ENCODE measurements around the gene USP9Y.

USP9Y gene

DNA sequence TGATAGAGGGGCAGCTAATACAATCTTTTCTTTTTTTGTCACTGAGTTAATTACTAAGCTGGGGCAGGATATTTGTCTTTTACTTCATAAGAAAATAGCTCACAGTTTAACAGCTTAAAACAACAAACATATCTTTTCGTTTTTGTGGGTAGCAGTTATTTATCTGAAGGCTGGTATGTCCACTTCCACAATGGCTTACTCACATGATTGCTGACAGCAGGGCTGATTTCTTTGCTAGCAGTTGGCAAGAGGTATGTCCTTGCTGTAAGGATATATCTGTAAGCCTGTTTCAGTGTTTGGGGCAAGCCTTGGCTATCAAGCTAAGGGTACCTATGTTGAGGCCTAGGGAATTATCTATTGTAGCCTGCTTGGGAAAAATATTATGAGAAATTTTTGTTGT, 1.1 kb downstream of the USP9Y start:
- no peak overlapping the region for H3K4me3 ChIP-seq (ENCODE audit: extremely low read depth, insufficient read depth, low read length, poor library complexity, severe bottlenecking)
- H3K36me3 ChIP-seq (ENCODE audit: control insufficient read depth, insufficient read depth, low read length): peaks cover 32% of the 10 kb centered on the region
- H3K9me3 ChIP-seq (ENCODE audit: control insufficient read depth, low read length): no peaks in the 10 kb centered on the region
- no peak overlapping the region for H3K27ac ChIP-seq (ENCODE audit: low read depth, low read length, severe bottlenecking)
- H3K4me1 ChIP-seq (ENCODE audit: control insufficient read depth, insufficient read depth, low read length, poor library complexity, severe bottlenecking): no peaks in the 10 kb centered on the region
- no CpG with 5 or more reads among the region's 1 CpG for WGBS, 2 experiments (ENCODE audit: insufficient coverage in 2 of 2)

DNA sequence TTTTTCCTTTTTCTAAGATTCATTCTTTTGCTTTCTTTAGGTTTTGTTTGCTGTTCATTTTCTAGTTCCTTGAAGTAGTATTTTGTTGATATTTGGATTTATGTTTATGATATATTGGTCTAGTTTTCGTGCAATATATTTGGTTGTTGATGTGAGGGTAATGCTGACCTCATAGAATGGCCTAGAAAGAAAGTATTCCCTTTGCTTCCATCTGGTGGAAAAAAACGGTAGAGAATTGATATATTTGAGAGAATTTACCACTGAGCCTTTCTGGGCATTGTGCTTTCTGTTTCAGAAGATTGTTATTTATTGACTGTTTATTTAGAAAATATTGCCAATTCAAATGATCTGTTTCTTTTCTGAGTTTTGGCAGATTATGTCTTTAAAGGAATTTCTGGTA, 9.4 kb downstream of the USP9Y start:
- H3K27ac ChIP-seq (ENCODE audit: low read depth, low read length, severe bottlenecking): no peak overlapping the region
- 60% methylated on average over 1 of the region's 2 CpGs; no CpG with 5 or more reads in 1 of the 2 experiments for WGBS, 2 experiments (ENCODE audit: insufficient coverage in 2 of 2)
- H3K9me3 ChIP-seq (ENCODE audit: control insufficient read depth, low read length): no peaks in the 10 kb centered on the region
- H3K4me1 ChIP-seq (ENCODE audit: control insufficient read depth, insufficient read depth, low read length, poor library complexity, severe bottlenecking): no peaks in the 10 kb centered on the region
- H3K36me3 ChIP-seq (ENCODE audit: control insufficient read depth, insufficient read depth, low read length): peaks cover 20% of the 10 kb centered on the region
- no peak overlapping the region for H3K4me3 ChIP-seq (ENCODE audit: extremely low read depth, insufficient read depth, low read length, poor library complexity, severe bottlenecking)

DNA sequence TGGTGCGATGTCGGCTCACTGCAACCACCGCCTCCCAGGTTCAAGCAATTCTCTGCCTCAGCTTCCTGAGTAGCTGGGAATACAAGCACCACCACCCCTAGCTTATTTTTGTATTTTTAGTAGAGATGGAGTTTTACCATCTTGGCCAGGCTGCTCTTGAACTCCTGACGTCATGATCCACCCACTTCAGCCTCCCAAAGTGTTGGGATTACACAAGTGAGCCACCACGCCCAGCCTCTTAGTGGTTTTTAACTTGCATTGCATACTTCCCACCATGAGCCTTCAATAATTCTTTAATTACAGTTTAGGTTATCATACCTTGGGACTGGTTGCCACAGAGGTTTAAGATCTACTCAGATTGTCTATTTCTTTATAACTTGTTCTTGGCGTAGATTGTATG, 14.3 kb downstream of the USP9Y start:
- no peaks in the 10 kb centered on the region for H3K9me3 ChIP-seq (ENCODE audit: control insufficient read depth, low read length)
- H3K4me1 ChIP-seq (ENCODE audit: control insufficient read depth, insufficient read depth, low read length, poor library complexity, severe bottlenecking): no peaks in the 10 kb centered on the region
- H3K27ac ChIP-seq (ENCODE audit: low read depth, low read length, severe bottlenecking): no peak overlapping the region
- peaks cover 9% of the 10 kb centered on the region for H3K36me3 ChIP-seq (ENCODE audit: control insufficient read depth, insufficient read depth, low read length)
- no CpG with 5 or more reads among the region's 6 CpGs for WGBS, 2 experiments (ENCODE audit: insufficient coverage in 2 of 2)
- no peak overlapping the region for H3K4me3 ChIP-seq (ENCODE audit: extremely low read depth, insufficient read depth, low read length, poor library complexity, severe bottlenecking)

DNA sequence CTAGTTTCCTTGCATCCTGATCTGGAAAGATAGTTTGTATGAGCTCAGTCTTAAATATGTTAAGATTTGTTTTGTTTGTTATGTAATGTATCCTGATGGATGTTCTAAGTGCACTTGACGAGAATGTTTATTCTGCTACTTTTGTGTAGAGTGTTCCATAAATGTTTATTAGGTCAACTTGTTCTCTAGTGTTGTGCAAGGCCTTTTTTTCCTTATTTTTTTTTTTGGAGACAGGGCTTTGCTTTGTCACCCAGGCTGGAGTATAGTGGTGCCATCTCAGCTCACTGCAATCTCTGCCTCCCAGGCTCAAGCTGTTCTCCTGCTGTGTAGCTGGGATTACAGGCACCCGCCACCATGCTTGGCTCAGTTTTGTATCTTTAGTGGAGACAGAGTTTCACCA, 28.7 kb downstream of the USP9Y start:
- Histone ChIP-seq H3K4me3 (ENCODE audit: extremely low read depth, insufficient read depth, low read length, poor library complexity, severe bottlenecking) (no peak overlapping the region), H3K9me3 (ENCODE audit: control insufficient read depth, low read length) (no peaks in the 10 kb centered on the region), H3K4me1 (ENCODE audit: control insufficient read depth, insufficient read depth, low read length, poor library complexity, severe bottlenecking) (no peaks in the 10 kb centered on the region), H3K27ac (ENCODE audit: low read depth, low read length, severe bottlenecking) (no peak overlapping the region), H3K36me3 (ENCODE audit: control insufficient read depth, insufficient read depth, low read length) (peaks cover 19% of the 10 kb centered on the region)
- 80% methylated on average over 2 of the region's 2 CpGs; no CpG with 5 or more reads in 1 of the 2 experiments for WGBS, 2 experiments (ENCODE audit: insufficient coverage in 2 of 2)

DNA sequence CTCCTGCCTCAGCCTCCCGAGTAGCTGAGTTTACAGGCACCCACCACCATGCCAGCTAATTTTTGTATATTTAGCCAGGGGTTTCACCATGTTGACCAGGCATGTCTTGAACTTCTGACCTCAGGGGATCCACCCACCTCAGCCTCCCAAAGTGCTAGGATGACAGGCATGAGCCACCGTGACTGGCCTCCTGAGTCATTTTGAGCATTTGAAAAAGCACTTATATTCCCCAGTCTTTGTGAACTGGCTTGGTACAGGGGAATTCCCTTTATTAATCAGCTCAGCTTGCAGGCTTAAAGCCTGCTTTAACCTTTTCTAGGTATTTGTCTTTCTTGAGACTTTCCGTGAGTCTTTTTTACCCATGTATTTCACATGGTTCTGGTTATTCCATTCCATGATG, 32.6 kb downstream of the USP9Y start:
- no peak overlapping the region for H3K27ac ChIP-seq (ENCODE audit: low read depth, low read length, severe bottlenecking)
- H3K36me3 ChIP-seq (ENCODE audit: control insufficient read depth, insufficient read depth, low read length): peaks cover 22% of the 10 kb centered on the region
- no peaks in the 10 kb centered on the region for H3K4me1 ChIP-seq (ENCODE audit: control insufficient read depth, insufficient read depth, low read length, poor library complexity, severe bottlenecking)
- no peak overlapping the region for H3K4me3 ChIP-seq (ENCODE audit: extremely low read depth, insufficient read depth, low read length, poor library complexity, severe bottlenecking)
- no peaks in the 10 kb centered on the region for H3K9me3 ChIP-seq (ENCODE audit: control insufficient read depth, low read length)
- WGBS, 2 experiments (ENCODE audit: insufficient coverage in 2 of 2): 100% methylated on average over 1 of the region's 3 CpGs; no CpG with 5 or more reads in 1 of the 2 experiments

DNA sequence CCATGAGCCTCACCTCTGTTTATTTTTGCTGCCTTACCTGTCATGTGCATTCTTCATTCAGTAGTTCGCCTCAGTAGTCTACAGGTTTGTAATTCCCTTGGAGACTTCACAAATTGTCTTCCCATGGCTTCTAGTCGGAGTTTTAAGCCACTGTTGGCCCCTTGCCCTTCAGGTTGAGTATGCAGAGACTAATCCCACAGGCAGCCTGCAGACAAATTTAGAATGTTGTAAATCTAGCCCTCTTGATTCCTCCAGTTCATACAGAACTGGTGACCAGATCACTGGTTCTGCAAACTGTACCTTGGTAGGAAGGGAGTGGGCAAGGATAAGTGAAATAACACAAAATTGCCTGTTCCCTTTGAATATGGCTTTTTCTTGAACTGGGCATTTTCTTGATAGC, 33.0 kb downstream of the USP9Y start:
- Histone ChIP-seq H3K27ac (ENCODE audit: low read depth, low read length, severe bottlenecking) (no peak overlapping the region), H3K4me1 (ENCODE audit: control insufficient read depth, insufficient read depth, low read length, poor library complexity, severe bottlenecking) (no peaks in the 10 kb centered on the region), H3K4me3 (ENCODE audit: extremely low read depth, insufficient read depth, low read length, poor library complexity, severe bottlenecking) (no peak overlapping the region), H3K9me3 (ENCODE audit: control insufficient read depth, low read length) (no peaks in the 10 kb centered on the region), H3K36me3 (ENCODE audit: control insufficient read depth, insufficient read depth, low read length) (peaks cover 22% of the 10 kb centered on the region)
- 100% methylated on average over 2 of the region's 2 CpGs; no CpG with 5 or more reads in 1 of the 2 experiments for WGBS, 2 experiments (ENCODE audit: insufficient coverage in 2 of 2)

DNA sequence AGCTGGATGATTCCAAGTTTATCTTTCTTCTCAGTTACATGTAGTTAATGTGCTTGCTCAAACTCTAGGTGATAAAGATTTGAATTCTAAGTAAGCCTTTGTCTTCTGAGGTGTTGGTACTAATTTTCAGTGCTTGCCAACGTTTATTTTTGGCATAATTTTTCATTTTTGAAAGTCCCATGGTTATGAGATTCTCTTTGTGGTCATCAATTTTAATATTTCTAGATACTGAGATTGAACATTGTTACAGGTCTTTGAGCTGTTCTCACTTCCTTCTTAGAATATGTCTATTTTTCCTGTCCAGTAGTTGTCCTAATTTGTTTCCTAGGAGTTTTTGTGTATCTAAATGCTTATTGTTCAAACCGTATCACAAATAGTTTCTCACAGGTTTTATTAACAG, 40.4 kb downstream of the USP9Y start:
- H3K4me1 ChIP-seq (ENCODE audit: control insufficient read depth, insufficient read depth, low read length, poor library complexity, severe bottlenecking): no peaks in the 10 kb centered on the region
- peaks cover 53% of the 10 kb centered on the region for H3K36me3 ChIP-seq (ENCODE audit: control insufficient read depth, insufficient read depth, low read length)
- no peak overlapping the region for H3K4me3 ChIP-seq (ENCODE audit: extremely low read depth, insufficient read depth, low read length, poor library complexity, severe bottlenecking)
- H3K27ac ChIP-seq (ENCODE audit: low read depth, low read length, severe bottlenecking): no peak overlapping the region
- H3K9me3 ChIP-seq (ENCODE audit: control insufficient read depth, low read length): no peaks in the 10 kb centered on the region
- no CpG with 5 or more reads among the region's 2 CpGs for WGBS, 2 experiments (ENCODE audit: insufficient coverage in 2 of 2)

DNA sequence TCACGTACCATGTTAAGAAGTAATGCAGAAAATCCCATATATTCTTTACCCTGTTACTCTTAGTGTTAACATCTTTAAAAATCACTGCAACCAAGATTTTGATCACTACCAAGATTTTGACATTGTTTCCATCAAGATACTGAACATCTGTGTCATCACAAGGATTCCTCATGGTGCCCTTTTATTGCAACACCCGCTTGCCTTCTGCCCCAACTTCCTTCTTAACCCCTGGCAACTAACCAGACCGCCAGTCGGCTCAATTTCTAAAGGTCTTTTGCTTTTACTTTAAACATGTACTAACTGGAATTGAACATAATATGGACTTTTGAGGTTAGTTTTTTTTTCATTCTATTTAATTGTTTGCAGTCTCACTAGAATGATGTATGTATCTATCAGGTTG, 41.7 kb downstream of the USP9Y start:
- Histone ChIP-seq H3K4me1 (ENCODE audit: control insufficient read depth, insufficient read depth, low read length, poor library complexity, severe bottlenecking) (no peaks in the 10 kb centered on the region), H3K9me3 (ENCODE audit: control insufficient read depth, low read length) (no peaks in the 10 kb centered on the region), H3K4me3 (ENCODE audit: extremely low read depth, insufficient read depth, low read length, poor library complexity, severe bottlenecking) (no peak overlapping the region), H3K27ac (ENCODE audit: low read depth, low read length, severe bottlenecking) (no peak overlapping the region), H3K36me3 (ENCODE audit: control insufficient read depth, insufficient read depth, low read length) (peaks cover 54% of the 10 kb centered on the region)
- no CpG with 5 or more reads among the region's 4 CpGs for whole genome bisulfite sequencing, 2 experiments (ENCODE audit: insufficient coverage in 2 of 2)

DNA sequence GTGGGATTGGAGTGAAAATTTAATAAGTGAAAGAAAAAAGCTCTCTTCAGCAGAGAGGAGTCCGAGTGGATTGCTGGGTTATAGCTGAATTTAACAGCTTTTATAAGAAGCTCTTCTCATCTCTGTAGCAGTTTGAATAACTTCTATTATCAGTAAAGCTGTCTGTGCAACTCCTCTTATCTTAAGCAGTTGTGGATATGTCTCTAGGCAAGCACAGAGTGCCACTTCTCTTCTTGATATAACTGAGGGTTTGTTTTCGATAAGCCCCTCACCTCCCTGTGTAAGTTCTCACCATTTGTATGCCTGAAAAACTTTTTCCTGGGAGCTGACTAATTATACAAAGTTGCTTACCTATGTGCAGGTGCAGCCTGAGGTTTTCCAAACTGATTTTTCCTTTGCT, 43.1 kb downstream of the USP9Y start:
- Histone ChIP-seq H3K36me3 (ENCODE audit: control insufficient read depth, insufficient read depth, low read length) (peaks cover 50% of the 10 kb centered on the region), H3K4me1 (ENCODE audit: control insufficient read depth, insufficient read depth, low read length, poor library complexity, severe bottlenecking) (no peaks in the 10 kb centered on the region), H3K9me3 (ENCODE audit: control insufficient read depth, low read length) (no peaks in the 10 kb centered on the region), H3K4me3 (ENCODE audit: extremely low read depth, insufficient read depth, low read length, poor library complexity, severe bottlenecking) (no peak overlapping the region), H3K27ac (ENCODE audit: low read depth, low read length, severe bottlenecking) (no peak overlapping the region)
- no CpG with 5 or more reads among the region's 2 CpGs for WGBS, 2 experiments (ENCODE audit: insufficient coverage in 2 of 2)

DNA sequence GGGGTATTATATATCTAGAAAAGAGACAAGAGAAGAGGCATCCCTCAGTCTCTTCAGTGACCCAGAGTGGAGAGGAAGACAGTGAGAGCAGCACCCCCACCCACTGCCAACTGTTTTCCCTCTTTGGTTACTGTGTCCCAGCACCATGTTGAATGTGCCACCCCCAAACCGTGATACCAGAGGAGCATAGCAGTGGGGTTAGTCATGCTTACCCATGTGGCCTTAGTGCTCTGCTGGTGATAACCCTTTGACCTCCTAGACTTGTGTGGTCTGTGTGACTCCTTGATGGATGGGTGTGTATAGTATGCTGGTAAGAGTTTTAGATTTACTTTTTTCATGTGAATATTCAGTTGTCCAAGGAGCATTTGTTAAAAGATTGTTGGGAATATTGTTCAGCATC, 48.3 kb downstream of the USP9Y start:
- peaks cover 27% of the 10 kb centered on the region for H3K36me3 ChIP-seq (ENCODE audit: control insufficient read depth, insufficient read depth, low read length)
- H3K9me3 ChIP-seq (ENCODE audit: control insufficient read depth, low read length): no peaks in the 10 kb centered on the region
- no CpG with 5 or more reads among the region's 1 CpG for WGBS, 2 experiments (ENCODE audit: insufficient coverage in 2 of 2)
- H3K4me1 ChIP-seq (ENCODE audit: control insufficient read depth, insufficient read depth, low read length, poor library complexity, severe bottlenecking): peaks cover 6% of the 10 kb centered on the region
- H3K4me3 ChIP-seq (ENCODE audit: extremely low read depth, insufficient read depth, low read length, poor library complexity, severe bottlenecking): no peak overlapping the region
- H3K27ac ChIP-seq (ENCODE audit: low read depth, low read length, severe bottlenecking): peak overlapping the region; percentile 41

DNA sequence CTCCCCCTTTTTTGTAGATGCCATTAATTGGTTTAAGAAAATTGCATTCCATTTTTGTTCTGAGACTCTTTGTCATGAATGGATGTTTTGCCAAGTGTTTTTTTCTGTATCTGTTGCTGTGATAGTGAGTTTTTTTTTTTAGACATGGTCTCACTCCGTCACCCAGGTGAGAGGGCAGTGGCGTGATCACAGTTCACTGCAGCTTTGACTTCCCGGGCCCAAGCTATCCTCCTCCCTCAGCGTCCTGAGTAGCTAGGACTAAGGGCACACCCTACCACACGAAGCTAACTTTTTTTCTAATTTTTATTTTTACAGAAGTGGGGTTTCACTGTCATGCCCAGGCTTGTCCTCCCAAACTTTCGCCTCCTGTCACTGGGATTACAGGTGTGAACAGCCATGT, 51.8 kb downstream of the USP9Y start:
- H3K27ac ChIP-seq (ENCODE audit: low read depth, low read length, severe bottlenecking): no peak overlapping the region
- peaks cover 19% of the 10 kb centered on the region for H3K4me1 ChIP-seq (ENCODE audit: control insufficient read depth, insufficient read depth, low read length, poor library complexity, severe bottlenecking)
- 50 to 85% methylated on average over 1 to 3 of the region's 6 CpGs for whole genome bisulfite sequencing, 2 experiments (ENCODE audit: insufficient coverage in 2 of 2)
- peaks cover under 1% of the 10 kb centered on the region for H3K36me3 ChIP-seq (ENCODE audit: control insufficient read depth, insufficient read depth, low read length)
- no peaks in the 10 kb centered on the region for H3K9me3 ChIP-seq (ENCODE audit: control insufficient read depth, low read length)
- no peak overlapping the region for H3K4me3 ChIP-seq (ENCODE audit: extremely low read depth, insufficient read depth, low read length, poor library complexity, severe bottlenecking)
